ENCODE results near the gene MSH3.

DNA sequence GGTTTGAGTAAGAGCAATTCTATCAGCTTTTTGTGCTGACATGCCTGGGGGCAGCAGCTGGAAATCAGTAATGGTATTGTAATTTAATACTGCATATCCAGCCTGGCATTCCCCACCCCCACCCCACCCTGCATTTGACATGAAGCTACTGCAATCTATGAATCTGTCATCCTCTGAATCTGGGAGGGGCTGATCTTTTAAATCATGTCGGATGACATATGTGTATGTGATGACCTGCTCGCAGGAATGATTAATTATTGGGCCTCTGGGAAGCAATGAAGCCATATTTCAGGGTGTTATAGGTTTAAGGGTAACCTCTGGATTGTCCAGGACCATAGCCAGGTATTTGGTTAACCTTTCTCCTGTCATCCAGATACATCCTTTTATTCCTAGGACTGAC, 241.1 kb downstream of the MSH3 start:
- TF ChIP-seq, protein P1, sequence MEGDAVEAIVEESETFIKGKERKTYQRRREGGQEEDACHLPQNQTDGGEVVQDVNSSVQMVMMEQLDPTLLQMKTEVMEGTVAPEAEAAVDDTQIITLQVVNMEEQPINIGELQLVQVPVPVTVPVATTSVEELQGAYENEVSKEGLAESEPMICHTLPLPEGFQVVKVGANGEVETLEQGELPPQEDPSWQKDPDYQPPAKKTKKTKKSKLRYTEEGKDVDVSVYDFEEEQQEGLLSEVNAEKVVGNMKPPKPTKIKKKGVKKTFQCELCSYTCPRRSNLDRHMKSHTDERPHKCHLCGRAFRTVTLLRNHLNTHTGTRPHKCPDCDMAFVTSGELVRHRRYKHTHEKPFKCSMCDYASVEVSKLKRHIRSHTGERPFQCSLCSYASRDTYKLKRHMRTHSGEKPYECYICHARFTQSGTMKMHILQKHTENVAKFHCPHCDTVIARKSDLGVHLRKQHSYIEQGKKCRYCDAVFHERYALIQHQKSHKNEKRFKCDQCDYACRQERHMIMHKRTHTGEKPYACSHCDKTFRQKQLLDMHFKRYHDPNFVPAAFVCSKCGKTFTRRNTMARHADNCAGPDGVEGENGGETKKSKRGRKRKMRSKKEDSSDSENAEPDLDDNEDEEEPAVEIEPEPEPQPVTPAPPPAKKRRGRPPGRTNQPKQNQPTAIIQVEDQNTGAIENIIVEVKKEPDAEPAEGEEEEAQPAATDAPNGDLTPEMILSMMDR (IDR thresholded peaks at IDR 0.05), result no peak
- TF ChIP-seq, protein P2, sequence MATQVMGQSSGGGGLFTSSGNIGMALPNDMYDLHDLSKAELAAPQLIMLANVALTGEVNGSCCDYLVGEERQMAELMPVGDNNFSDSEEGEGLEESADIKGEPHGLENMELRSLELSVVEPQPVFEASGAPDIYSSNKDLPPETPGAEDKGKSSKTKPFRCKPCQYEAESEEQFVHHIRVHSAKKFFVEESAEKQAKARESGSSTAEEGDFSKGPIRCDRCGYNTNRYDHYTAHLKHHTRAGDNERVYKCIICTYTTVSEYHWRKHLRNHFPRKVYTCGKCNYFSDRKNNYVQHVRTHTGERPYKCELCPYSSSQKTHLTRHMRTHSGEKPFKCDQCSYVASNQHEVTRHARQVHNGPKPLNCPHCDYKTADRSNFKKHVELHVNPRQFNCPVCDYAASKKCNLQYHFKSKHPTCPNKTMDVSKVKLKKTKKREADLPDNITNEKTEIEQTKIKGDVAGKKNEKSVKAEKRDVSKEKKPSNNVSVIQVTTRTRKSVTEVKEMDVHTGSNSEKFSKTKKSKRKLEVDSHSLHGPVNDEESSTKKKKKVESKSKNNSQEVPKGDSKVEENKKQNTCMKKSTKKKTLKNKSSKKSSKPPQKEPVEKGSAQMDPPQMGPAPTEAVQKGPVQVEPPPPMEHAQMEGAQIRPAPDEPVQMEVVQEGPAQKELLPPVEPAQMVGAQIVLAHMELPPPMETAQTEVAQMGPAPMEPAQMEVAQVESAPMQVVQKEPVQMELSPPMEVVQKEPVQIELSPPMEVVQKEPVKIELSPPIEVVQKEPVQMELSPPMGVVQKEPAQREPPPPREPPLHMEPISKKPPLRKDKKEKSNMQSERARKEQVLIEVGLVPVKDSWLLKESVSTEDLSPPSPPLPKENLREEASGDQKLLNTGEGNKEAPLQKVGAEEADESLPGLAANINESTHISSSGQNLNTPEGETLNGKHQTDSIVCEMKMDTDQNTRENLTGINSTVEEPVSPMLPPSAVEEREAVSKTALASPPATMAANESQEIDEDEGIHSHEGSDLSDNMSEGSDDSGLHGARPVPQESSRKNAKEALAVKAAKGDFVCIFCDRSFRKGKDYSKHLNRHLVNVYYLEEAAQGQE (IDR thresholded peaks at IDR 0.05; ENCODE audit: low read depth, low read length), result no peak
- TF ChIP-seq FOXM1 (IDR thresholded peaks at IDR 0.05; ENCODE audit: low read depth) (no peak), GABPA (IDR thresholded peaks at IDR 0.05; ENCODE audit: low read depth) (no peak), POLR2AphosphoS5 (IDR thresholded peaks at IDR 0.05; ENCODE audit: low read depth, low read length) (no peak), ELF1 (IDR thresholded peaks at IDR 0.05) (no peak), EZH2phosphoT487 (IDR thresholded peaks at IDR 0.05; ENCODE audit: borderline replicate concordance, low read depth) (no peak)
- TF ChIP-seq, protein P3, sequence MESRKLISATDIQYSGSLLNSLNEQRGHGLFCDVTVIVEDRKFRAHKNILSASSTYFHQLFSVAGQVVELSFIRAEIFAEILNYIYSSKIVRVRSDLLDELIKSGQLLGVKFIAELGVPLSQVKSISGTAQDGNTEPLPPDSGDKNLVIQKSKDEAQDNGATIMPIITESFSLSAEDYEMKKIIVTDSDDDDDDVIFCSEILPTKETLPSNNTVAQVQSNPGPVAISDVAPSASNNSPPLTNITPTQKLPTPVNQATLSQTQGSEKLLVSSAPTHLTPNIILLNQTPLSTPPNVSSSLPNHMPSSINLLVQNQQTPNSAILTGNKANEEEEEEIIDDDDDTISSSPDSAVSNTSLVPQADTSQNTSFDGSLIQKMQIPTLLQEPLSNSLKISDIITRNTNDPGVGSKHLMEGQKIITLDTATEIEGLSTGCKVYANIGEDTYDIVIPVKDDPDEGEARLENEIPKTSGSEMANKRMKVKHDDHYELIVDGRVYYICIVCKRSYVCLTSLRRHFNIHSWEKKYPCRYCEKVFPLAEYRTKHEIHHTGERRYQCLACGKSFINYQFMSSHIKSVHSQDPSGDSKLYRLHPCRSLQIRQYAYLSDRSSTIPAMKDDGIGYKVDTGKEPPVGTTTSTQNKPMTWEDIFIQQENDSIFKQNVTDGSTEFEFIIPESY (IDR thresholded peaks at IDR 0.05; ENCODE audit: borderline replicate concordance, low read depth), result no peak
